Liver (tissue), 3 donors: ENCODE data around the gene RMND5A.

ENCODE experiments used
- CTCF ChIP-seq: fragments of 150-350 bp; IDR thresholded peaks from 2 replicates; pipeline ENCODE4 v1.5.1; 2017; ENCODE audit warnings: improper control_type of control experiment, low read depth, low read length; ENCODE audit not compliant: missing input control
- MAX ChIP-seq: IDR thresholded peaks from 2 replicates; pipeline ENCODE4 v1.6.1; 2016; ENCODE audit warnings: antibody characterized with exemption
- RXRA ChIP-seq, 2 donors: IDR thresholded peaks; 2 replicates each; pipeline ENCODE4 v1.6.1; 2017 to 2018; ENCODE audit warnings: antibody characterized with exemption in 2 of 2, mild to moderate bottlenecking in 1 of 2
- TAF1 ChIP-seq: conservative IDR thresholded peaks from 2 replicates; pipeline ENCODE4 v1.6.1; 2016; ENCODE audit warnings: antibody characterized with exemption, mild to moderate bottlenecking
- donor health status: healthy.
- donor health status: healthy.

- TF ChIP-seq CTCF, result no peak
- no peak for TF ChIP-seq MAX
- TF ChIP-seq TAF1, result no peak
- TF ChIP-seq RXRA (IDR thresholded peaks at IDR 0.05), result no peak
Observed at GRCh38 chr2:86769838-86770237, 49.7 kb downstream of the RMND5A start.
